ENCODE data around the gene ZBTB7C. TPM values are rescaled to one million over a fixed set of nuclear protein-coding genes. Genes with fewer than 3 reads are reported as not detected.

Gene ZBTB7C
- total RNA-seq, 2 experiments from 2014 or later, result not detected

DNA sequence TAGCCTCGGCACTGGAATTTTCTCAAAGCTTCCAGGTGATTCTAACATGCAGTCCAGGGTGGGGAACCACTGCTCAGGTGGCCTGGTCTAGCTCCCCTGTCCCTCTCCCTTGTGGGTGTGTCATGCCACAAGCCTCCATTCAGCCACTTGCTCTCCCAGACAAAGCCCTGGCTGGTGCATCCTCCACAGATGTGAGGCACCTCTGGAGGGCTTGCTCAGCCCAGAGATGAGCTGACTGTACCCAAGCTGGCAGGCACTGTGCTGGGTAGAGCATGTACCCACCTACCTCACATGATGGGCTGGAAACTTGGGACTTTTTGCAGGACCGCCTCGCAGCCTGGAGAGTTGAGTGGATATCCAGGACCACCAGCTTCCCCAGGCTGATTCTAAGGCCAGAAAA lies 88.1 kb downstream of the ZBTB7C start:
- Mint-ChIP-seq H3K27me3 (no peaks in the 10 kb centered on the region), H3K36me3 (ENCODE audit: low read depth) (no peaks in the 10 kb centered on the region), H3K27ac (no peak overlapping the region), H3K9me3 (no peaks in the 10 kb centered on the region), H3K4me1 (ENCODE audit: low read depth) (no peaks in the 10 kb centered on the region), H3K4me3 (no peak overlapping the region)
- ATAC-seq, result no peak
- POLR2A ChIA-PET, result no interaction called here
- DNase-seq, result no peak
- intact Hi-C loops (cut with micrococcal nuclease), result no loop called here
- TF ChIP-seq, protein P1, sequence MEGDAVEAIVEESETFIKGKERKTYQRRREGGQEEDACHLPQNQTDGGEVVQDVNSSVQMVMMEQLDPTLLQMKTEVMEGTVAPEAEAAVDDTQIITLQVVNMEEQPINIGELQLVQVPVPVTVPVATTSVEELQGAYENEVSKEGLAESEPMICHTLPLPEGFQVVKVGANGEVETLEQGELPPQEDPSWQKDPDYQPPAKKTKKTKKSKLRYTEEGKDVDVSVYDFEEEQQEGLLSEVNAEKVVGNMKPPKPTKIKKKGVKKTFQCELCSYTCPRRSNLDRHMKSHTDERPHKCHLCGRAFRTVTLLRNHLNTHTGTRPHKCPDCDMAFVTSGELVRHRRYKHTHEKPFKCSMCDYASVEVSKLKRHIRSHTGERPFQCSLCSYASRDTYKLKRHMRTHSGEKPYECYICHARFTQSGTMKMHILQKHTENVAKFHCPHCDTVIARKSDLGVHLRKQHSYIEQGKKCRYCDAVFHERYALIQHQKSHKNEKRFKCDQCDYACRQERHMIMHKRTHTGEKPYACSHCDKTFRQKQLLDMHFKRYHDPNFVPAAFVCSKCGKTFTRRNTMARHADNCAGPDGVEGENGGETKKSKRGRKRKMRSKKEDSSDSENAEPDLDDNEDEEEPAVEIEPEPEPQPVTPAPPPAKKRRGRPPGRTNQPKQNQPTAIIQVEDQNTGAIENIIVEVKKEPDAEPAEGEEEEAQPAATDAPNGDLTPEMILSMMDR (IDR thresholded peaks at IDR 0.05), result no peak
- CTCF ChIA-PET, result no interaction called here

DNA sequence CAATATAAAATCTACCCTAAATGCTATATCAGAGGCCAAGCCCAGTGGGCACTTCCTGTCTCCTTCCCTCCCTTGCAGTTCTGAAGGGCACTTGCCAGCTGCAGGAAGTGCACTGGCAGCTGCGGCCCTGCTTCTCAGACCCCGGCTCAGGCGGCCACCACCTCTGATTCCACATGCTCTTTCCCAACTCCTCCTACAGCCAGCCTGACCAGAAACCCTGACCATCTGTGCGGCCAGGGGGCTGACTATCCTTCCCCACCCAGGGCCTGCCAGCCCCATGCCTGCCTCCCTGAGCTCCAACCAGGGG lies 88.6 kb downstream of the ZBTB7C start:
- ChIA-PET CTCF (no interaction called here), POLR2A (no interaction called here)
- ATAC-seq, result no peak
- no peaks in the 10 kb centered on the region for H3K36me3 Mint-ChIP-seq (ENCODE audit: low read depth)
- DNase-seq, result no peak
- TF ChIP-seq, protein P1 (IDR thresholded peaks at IDR 0.05), result no peak
- no peaks in the 10 kb centered on the region for H3K27me3 Mint-ChIP-seq
- H3K27ac Mint-ChIP-seq, result no peak overlapping the region
- no peaks in the 10 kb centered on the region for H3K4me1 Mint-ChIP-seq (ENCODE audit: low read depth)
- H3K4me3 Mint-ChIP-seq, result no peak overlapping the region
- no peaks in the 10 kb centered on the region for H3K9me3 Mint-ChIP-seq
- intact Hi-C loops (cut with micrococcal nuclease), result no loop called here

DNA sequence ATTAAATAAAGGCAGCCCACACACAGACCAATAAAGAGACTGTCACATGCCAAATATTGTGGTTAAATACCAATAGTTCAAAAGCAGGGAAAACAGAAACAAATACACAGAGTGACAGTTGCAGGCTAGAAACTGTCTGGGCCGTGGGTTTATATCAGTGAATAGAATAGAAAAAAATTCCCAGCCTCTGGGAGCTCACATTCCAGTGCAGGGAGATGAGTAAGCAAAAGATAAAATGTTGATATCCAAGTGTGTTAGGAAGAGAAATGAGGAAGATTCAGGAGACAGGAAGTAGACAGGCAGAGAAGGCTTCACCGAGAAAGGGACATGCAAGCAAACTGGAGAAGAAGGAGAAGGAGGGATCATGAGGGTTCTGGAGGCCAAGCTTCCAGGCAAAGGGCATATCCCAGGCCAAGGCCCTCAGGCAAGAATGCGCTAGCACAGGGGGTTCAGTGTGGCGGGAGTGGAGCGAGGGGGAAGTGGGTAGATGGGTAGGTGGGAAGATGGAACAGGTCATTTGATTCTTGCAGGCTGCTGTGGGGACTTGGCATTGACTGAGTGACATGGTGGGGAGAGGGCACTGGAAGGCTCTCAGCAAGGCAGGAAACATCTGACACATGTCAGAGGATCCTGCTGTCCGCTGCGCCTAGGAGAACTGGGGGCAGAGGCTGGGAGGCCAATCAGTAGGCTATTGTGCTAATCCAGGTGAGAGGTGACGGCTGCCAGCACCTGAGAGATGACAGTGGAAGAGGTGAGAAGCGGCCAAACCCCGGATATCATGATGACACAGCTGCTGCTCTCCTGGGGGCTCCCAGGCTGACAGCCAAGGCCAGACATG lies 89.2 kb downstream of the ZBTB7C start:
- Mint-ChIP-seq H3K27ac (no peak overlapping the region), H3K27me3 (no peaks in the 10 kb centered on the region), H3K4me1 (ENCODE audit: low read depth) (no peaks in the 10 kb centered on the region), H3K36me3 (ENCODE audit: low read depth) (no peaks in the 10 kb centered on the region), H3K9me3 (no peaks in the 10 kb centered on the region), H3K4me3 (no peak overlapping the region)
- ChIA-PET POLR2A (no interaction called here), CTCF (no interaction called here)
- intact Hi-C loops (cut with micrococcal nuclease), result no loop called here
- TF ChIP-seq, protein P1 (IDR thresholded peaks at IDR 0.05), result no peak
- ATAC-seq (no peak), DNase-seq (no peak)

DNA sequence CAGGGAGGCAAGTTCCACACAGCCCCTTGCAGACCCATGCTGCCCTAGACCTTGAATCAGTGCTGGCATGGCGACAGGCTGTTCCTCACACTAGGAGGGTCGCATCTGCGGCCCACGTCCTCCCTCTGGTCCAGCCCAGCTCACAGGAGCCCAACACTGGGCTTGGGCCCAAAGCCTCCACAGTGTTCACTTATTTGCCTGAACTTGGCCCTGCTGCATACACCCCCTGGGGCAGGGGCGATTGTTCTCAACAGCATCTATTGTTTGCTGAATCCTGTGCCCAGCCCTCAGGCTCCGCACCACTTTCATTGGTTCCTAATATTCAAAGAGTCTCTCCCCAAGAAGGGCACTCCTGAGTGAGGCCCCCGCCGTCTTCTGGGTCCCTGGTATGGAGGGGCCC lies 90.7 kb downstream of the ZBTB7C start:
- no peak for ATAC-seq
- Mint-ChIP-seq H3K9me3 (no peaks in the 10 kb centered on the region), H3K27me3 (no peaks in the 10 kb centered on the region), H3K27ac (no peak overlapping the region), H3K4me1 (ENCODE audit: low read depth) (no peaks in the 10 kb centered on the region), H3K36me3 (ENCODE audit: low read depth) (no peaks in the 10 kb centered on the region), H3K4me3 (no peak overlapping the region)
- POLR2A ChIA-PET, result no interaction called here
- no peak for DNase-seq
- intact Hi-C loops (cut with micrococcal nuclease), result no loop called here
- TF ChIP-seq, protein P1 (IDR thresholded peaks at IDR 0.05), result no peak
- CTCF ChIA-PET, result interaction anchor here (1.0 kb wide), 1 partner anchor 126 kb away, joined by 3 read pairs; no protein-coding TSS in a partner anchor

DNA sequence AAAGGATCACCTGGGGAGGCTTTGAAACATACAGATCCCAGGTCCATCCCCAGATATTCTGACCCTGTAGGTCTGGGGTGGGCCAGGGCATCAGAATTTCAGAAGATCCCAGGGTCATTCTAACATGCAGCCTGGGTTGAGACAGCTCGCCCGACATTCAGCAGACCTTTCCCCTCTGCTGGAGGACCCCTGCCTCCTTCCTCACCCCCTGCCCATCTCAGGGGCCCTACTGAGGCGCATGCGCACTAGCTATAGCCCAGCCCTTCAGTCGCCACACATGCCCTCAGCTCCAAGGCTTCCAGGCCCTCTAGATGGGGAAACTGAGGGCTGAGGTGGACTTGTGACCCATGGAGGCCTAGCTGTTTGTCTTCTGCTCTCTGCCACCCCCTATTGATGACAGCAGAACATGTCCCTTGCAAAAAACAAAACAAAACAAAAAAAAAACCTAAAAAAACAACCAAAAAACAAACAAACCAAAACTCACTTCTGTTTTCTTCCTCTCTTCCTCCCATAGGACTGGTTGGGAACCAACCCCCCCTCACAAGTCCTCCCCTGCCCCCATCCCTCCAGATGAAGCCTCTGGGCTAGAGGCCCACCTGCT lies 91.3 kb downstream of the ZBTB7C start:
- intact Hi-C loops (cut with micrococcal nuclease), result no loop called here
- Mint-ChIP-seq H3K27me3 (no peaks in the 10 kb centered on the region), H3K9me3 (no peaks in the 10 kb centered on the region), H3K36me3 (ENCODE audit: low read depth) (no peaks in the 10 kb centered on the region), H3K27ac (no peak overlapping the region), H3K4me1 (ENCODE audit: low read depth) (no peaks in the 10 kb centered on the region), H3K4me3 (no peak overlapping the region)
- no peak for DNase-seq
- TF ChIP-seq, protein P1 (IDR thresholded peaks at IDR 0.05), result no peak
- POLR2A ChIA-PET, result no interaction called here
- ATAC-seq, result no peak
- CTCF ChIA-PET, result interaction anchor here (1.0 kb wide), 1 partner anchor 127 kb away, joined by 3 read pairs; no protein-coding TSS in a partner anchor

All from activated CD8-positive, alpha-beta T cell treated with anti-CD3 and anti-CD28 coated beads for 36 hours (primary cell).